ENCODE data around the gene ZC3HAV1L.
A peak's percentile ranks its signal among the peaks of the same experiment; 100 is the strongest.

Gene ZC3HAV1L

DNA sequence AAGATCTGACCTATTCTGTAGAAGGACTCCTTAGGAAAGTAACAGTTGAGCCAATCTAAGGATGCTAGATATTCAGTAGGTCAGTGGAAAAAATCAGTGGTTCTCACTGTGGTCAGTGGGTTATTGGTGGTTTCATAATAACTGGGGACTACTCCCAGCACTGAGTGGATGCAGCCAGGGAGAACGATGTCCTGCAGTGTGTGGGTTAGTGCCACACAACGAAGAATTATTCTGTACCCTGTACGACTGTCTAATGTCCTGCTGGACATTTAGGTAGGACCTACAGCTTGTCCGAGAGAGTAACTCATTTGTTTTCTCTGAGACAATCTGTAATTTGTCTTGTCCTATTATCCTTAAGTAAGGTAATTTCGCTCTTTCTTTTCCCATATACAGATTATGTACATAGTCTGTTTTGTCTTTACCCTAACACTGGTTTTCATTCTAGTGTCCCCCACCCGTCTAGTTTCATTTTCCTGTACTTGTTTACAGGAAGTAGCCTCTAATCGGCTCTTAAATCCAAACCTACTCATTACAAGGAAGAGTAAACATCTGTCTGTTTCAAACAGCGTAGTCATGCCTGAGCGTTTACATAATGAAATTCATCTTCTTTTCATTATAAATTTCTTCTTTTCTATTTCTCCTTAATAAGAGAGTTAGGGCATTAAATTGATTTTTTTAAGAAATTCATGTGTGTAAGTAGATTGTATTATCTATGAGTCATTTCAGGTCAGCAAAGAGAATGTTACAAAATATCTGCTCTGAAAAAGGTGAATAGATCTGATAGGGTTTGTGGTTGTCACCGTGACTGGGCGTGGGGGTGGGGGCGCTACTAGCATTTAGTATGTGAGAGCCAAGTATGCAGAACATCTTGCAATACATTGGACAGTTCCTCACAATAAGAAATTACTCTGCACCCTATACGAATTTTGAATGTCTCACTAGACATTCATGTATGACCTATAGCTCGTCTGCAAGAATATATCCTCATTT, 8.3 kb upstream of the ZC3HAV1L start:
- TF ChIP-seq REST (IDR thresholded peaks at IDR 0.05; ENCODE audit: low read depth) (peak; percentile 55), FOXM1 (IDR thresholded peaks at IDR 0.05; ENCODE audit: borderline replicate concordance, low read depth) (no peak)

- TF ChIP-seq FOXM1 (IDR thresholded peaks at IDR 0.05; ENCODE audit: borderline replicate concordance, low read depth) (no peak), TCF12 (IDR thresholded peaks at IDR 0.05; ENCODE audit: low read depth) (no peak), RAD21 (IDR thresholded peaks at IDR 0.05; ENCODE audit: low read depth) (no peak), CREB1 (IDR thresholded peaks at IDR 0.05; ENCODE audit: low read depth) (no peak), MAX (IDR thresholded peaks at IDR 0.05) (no peak), TAF1 (IDR thresholded peaks at IDR 0.05; ENCODE audit: low read depth) (no peak), EGR1 (IDR thresholded peaks at IDR 0.05) (no peak), YY1 (IDR thresholded peaks at IDR 0.05; ENCODE audit: low read depth) (no peak), TEAD4 (IDR thresholded peaks at IDR 0.05) (no peak), CEBPB (IDR thresholded peaks at IDR 0.05) (no peak), REST (IDR thresholded peaks at IDR 0.05; ENCODE audit: low read depth) (no peak), EP300 (IDR thresholded peaks at IDR 0.05; ENCODE audit: borderline replicate concordance) (no peak), USF1 (IDR thresholded peaks at IDR 0.05) (no peak), ZBTB7A (IDR thresholded peaks at IDR 0.05; ENCODE audit: low read depth) (no peak), NFIC (IDR thresholded peaks at IDR 0.05) (no peak)
These were observed 5.7 kb upstream of the ZC3HAV1L start for GRCh38 chr7:139041378-139042085.

DNA sequence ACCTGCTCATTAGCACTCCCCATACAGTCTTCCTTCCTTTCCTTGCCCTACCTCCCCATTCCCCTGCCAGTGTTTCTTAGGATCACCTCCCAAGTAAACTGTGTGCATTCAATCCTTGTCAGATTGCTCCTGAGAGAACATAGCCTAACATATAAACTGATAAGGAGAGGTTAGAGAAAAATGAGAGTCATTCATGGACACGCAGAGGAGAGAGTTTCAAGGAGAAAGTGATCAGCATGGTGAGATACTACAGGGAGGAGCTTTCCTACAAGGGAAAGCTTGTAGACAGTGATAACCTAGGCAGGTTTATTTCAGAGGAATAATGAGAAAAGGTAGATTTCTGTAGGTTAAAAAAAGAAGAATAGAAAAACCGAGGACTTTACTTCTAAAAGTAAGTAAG, 2.8 kb upstream of the ZC3HAV1L start:
- TF ChIP-seq NFIC (IDR thresholded peaks at IDR 0.05), result no peak
- no peak for TF ChIP-seq FOXM1 (IDR thresholded peaks at IDR 0.05; ENCODE audit: borderline replicate concordance, low read depth)
- TF ChIP-seq EGR1 (IDR thresholded peaks at IDR 0.05), result no peak
- no peak for TF ChIP-seq CEBPB (IDR thresholded peaks at IDR 0.05)
- no peak for TF ChIP-seq MAX (IDR thresholded peaks at IDR 0.05)
- TF ChIP-seq ZBTB7A (IDR thresholded peaks at IDR 0.05; ENCODE audit: low read depth), result no peak
- no peak for TF ChIP-seq TEAD4 (IDR thresholded peaks at IDR 0.05)
- no peak for TF ChIP-seq TAF1 (IDR thresholded peaks at IDR 0.05; ENCODE audit: low read depth)
- TF ChIP-seq TCF12 (IDR thresholded peaks at IDR 0.05; ENCODE audit: low read depth), result no peak
- no peak for TF ChIP-seq CREB1 (IDR thresholded peaks at IDR 0.05; ENCODE audit: low read depth)
- TF ChIP-seq EP300 (IDR thresholded peaks at IDR 0.05; ENCODE audit: borderline replicate concordance), result no peak
- no peak for TF ChIP-seq REST (IDR thresholded peaks at IDR 0.05; ENCODE audit: low read depth)
- no peak for TF ChIP-seq RAD21 (IDR thresholded peaks at IDR 0.05; ENCODE audit: low read depth)
- TF ChIP-seq USF1 (IDR thresholded peaks at IDR 0.05), result no peak
- no peak for TF ChIP-seq YY1 (IDR thresholded peaks at IDR 0.05; ENCODE audit: low read depth)

DNA sequence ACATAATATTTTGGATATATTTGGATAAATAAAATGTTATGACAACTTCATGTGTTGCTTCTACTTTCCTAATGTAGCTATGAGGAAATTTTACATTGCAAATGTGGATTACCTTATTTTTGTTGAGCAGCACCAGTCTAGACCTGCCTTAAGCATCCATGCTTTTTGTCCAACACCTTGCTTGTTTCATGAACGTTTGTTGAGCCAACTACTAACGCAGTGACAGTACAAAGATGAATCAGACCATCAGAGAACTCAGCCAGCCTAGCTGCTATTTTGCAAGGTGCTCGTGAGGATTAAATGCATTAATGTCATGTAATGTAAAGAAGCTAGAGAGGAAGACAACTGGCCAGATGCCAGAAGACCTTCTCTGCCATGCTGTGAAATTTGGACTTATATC, 1.1 kb upstream of the ZC3HAV1L start:
- no peak for TF ChIP-seq CEBPB (IDR thresholded peaks at IDR 0.05)
- TF ChIP-seq NFIC (IDR thresholded peaks at IDR 0.05), result no peak
- no peak for TF ChIP-seq FOXM1 (IDR thresholded peaks at IDR 0.05; ENCODE audit: borderline replicate concordance, low read depth)
- no peak for TF ChIP-seq ZBTB7A (IDR thresholded peaks at IDR 0.05; ENCODE audit: low read depth)
- TF ChIP-seq YY1 (IDR thresholded peaks at IDR 0.05; ENCODE audit: low read depth), result no peak
- TF ChIP-seq TCF12 (IDR thresholded peaks at IDR 0.05; ENCODE audit: low read depth), result no peak
- no peak for TF ChIP-seq REST (IDR thresholded peaks at IDR 0.05; ENCODE audit: low read depth)
- no peak for TF ChIP-seq CREB1 (IDR thresholded peaks at IDR 0.05; ENCODE audit: low read depth)
- no peak for TF ChIP-seq EP300 (IDR thresholded peaks at IDR 0.05; ENCODE audit: borderline replicate concordance)
- TF ChIP-seq MAX (IDR thresholded peaks at IDR 0.05), result no peak
- TF ChIP-seq USF1 (IDR thresholded peaks at IDR 0.05), result no peak
- no peak for TF ChIP-seq TAF1 (IDR thresholded peaks at IDR 0.05; ENCODE audit: low read depth)
- TF ChIP-seq TEAD4 (IDR thresholded peaks at IDR 0.05), result no peak
- no peak for TF ChIP-seq EGR1 (IDR thresholded peaks at IDR 0.05)
- TF ChIP-seq RAD21 (IDR thresholded peaks at IDR 0.05; ENCODE audit: low read depth), result no peak

All from Ishikawa (cell line).